HepG2 (cell line): ENCODE measurements around the gene EPHA10. TPM values are rescaled to one million over a fixed set of nuclear protein-coding genes. Genes with fewer than 3 reads are reported as not detected.

ENCODE experiments used
- ATAC-seq: fragments of 200-7000 bp; cut with Tn5 transposase; 3 replicates; pipeline ENCODE4 v1.9.1; 2020; ENCODE audit warnings: mild to moderate bottlenecking, moderate library complexity
- BruUV-seq: library from RNA; stranded (reverse); fragments of 400-500 nt; replicated peaks from 2 replicates; lab custom pipeline; 2021; lab: Mats Ljungman, UMichigan
- CTCF ChIA-PET: fragments of 300-600 bp; formaldehyde crosslinking; extraction: SDS; loops from one replicate; lab custom pipeline; 2021; ENCODE audit warnings: low total read pairs, inconsistent platforms, low intra/inter-chr PET ratio; lab: Yijun Ruan, JAX
- POLR2A ChIA-PET: fragments of 350-600 bp; sonication (Branson Sonifier 250); formaldehyde crosslinking; loops from one replicate; lab custom pipeline; 2020; ENCODE audit warnings: antibody characterized with exemption, inconsistent platforms; lab: Yijun Ruan, JAX
- DNase-seq: peaks from one replicate; pipeline ENCODE4 v3.0.0-alpha.2; 2015; ENCODE audit warnings: low spot score
- FAIRE-seq: peaks from 3 replicates; lab custom pipeline; 2011; peaks lifted over from hg19 to GRCh38; lab: Jason Lieb, UNC
- H2AFZ ChIP-seq: one replicate; pipeline ENCODE4 v1.6.1; 2011; ENCODE audit warnings: low read length, inconsistent platforms
- H3K27ac ChIP-seq: fragments of 300-600 bp; 3 replicates; pipeline ENCODE4 v1.8.0; 2011; ENCODE audit warnings: mixed run types, mild to moderate bottlenecking, mixed read lengths, low read length, inconsistent platforms; ENCODE audit not compliant: insufficient read depth; ENCODE audit errors: extremely low read length
- H3K27me3 ChIP-seq, 2 experiments: fragments of 200-600 bp in 1 of 2; 2 replicates in 1 of 2; 3 replicates in 1 of 2; pipeline versions ENCODE4 v1.6.0 to v1.8.0; 2011; ENCODE audit warnings: low read length in 2 of 2, mild to moderate bottlenecking in 2 of 2, moderate library complexity in 2 of 2, inconsistent platforms in 1 of 2; ENCODE audit not compliant: insufficient read depth in 2 of 2, control insufficient read depth in 1 of 2
- H3K36me3 ChIP-seq, 2 experiments: fragments of 200-600 bp in 1 of 2; replicated peaks in 1 of 2; 2 replicates in 1 of 2; 3 replicates in 1 of 2; pipeline versions ENCODE4 v1.5.1 to v1.8.0; 2011; ENCODE audit warnings: low read length in 2 of 2, inconsistent platforms in 1 of 2; ENCODE audit not compliant: insufficient read depth in 2 of 2, control insufficient read depth in 1 of 2
- H3K4me1 ChIP-seq: 2 replicates; pipeline ENCODE4 v1.5.1; 2012; ENCODE audit warnings: low read length, inconsistent platforms; ENCODE audit not compliant: insufficient read depth
- H3K4me2 ChIP-seq: 2 replicates; pipeline ENCODE4 v1.6.0; 2011; ENCODE audit warnings: low read depth, low read length, inconsistent platforms
- H3K4me3 ChIP-seq, 3 experiments: fragments of 200-600 bp in 1 of 3; sonication (generic), shearing (Covaris generic) in 1 of 3; replicated peaks in 1 of 3; 2 replicates each; pipeline ENCODE4 v1.5.1; 2011 to 2016; ENCODE audit warnings: low read length in 3 of 3, inconsistent platforms in 2 of 3, low read depth in 2 of 3, mild to moderate bottlenecking in 2 of 3, control low read depth in 1 of 3, mixed read lengths in 1 of 3; ENCODE audit not compliant: insufficient read depth in 1 of 3
- H3K79me2 ChIP-seq: one replicate; pipeline ENCODE4 v1.6.1; 2011; ENCODE audit warnings: low read length, inconsistent platforms; ENCODE audit not compliant: insufficient read depth
- H3K9ac ChIP-seq: 2 replicates; pipeline ENCODE4 v1.6.0; 2011; ENCODE audit warnings: mild to moderate bottlenecking, low read depth, low read length, inconsistent platforms; ENCODE audit not compliant: insufficient read depth
- H3K9me3 ChIP-seq: 2 replicates; pipeline ENCODE4 v1.5.1; 2012; ENCODE audit warnings: mild to moderate bottlenecking, low read length
- H4K20me1 ChIP-seq: 2 replicates; pipeline ENCODE4 v1.6.0; 2011; ENCODE audit warnings: inconsistent platforms, mild to moderate bottlenecking, low read length, moderate library complexity; ENCODE audit not compliant: insufficient read depth
- GTF3A ChIP-seq: sonication (generic); formaldehyde crosslinking; conservative IDR thresholded peaks from 2 replicates; pipeline ENCODE4 v1.4.0; 2020; ENCODE audit warnings: mild to moderate bottlenecking, missing genetic modification reagents
- JARID2 ChIP-seq: sonication (generic); formaldehyde crosslinking; IDR thresholded peaks from 2 replicates; pipeline ENCODE4 v1.8.1; 2023; ENCODE audit warnings: missing genetic modification reagents, inconsistent platforms; ENCODE audit not compliant: insufficient replicate concordance
- ZNF317 ChIP-seq: sonication (generic); formaldehyde crosslinking; IDR thresholded peaks from 2 replicates; pipeline ENCODE4 v1.5.0; 2020; ENCODE audit warnings: mild to moderate bottlenecking, missing genetic modification reagents
- WGBS: methylation state at CpG from one replicate; pipeline ENCODE4 v1.1.6; 2017; ENCODE audit warnings: low lambda C conversion rate; 5-methylcytosine and 5-hydroxymethylcytosine counted together
- in situ Hi-C: cut with HindIII; loops from 2 replicates; pipeline ENCODE4 v1.10.0; 2017; ENCODE audit warnings: low pct_unique_long_range_greater_than_20kb; ENCODE audit not compliant: extremely low pct_ligation_motif_present
- intact Hi-C: fragments of 100-400 bp; cut with micrococcal nuclease; formaldehyde crosslinking; loops from one replicate; pipeline ENCODE4 v1.10.0; 2022; ENCODE audit not compliant: unreplicated experiment
- polyA plus RNA-seq, 8 experiments: library from polyadenylated mRNA; depleted of rRNA in 3 of 8; stranded (reverse) in 7 of 8; unstranded in 1 of 8; fragments of >200 nt; fragmentation: Illumina TruSeq in 4 of 8; extraction: Trizol in 4 of 8; gene quantifications; 2 replicates each; pipeline versions ENCODE4 v1.2.1 to v1.2.3, GENCODE V29; 2011 to 2016; ENCODE audit warnings: low read depth in 4 of 8, missing spikeins in 1 of 8, mixed read lengths in 1 of 8; ENCODE audit not compliant: insufficient read depth in 1 of 8
- total RNA-seq, 5 experiments: library from RNA; depleted of rRNA; stranded (reverse); fragments of >200 nt; fragmentation: Illumina TruSeq; extraction: Trizol; gene quantifications; 2 replicates each; pipeline ENCODE4 v1.2.3, GENCODE V29; 2016; ENCODE audit warnings: low read depth in 1 of 5
- TF ChIP-seq, protein P1 (sequence below): sonication (generic); formaldehyde crosslinking; IDR thresholded peaks from 2 replicates; pipeline ENCODE4 v1.5.1; 2020; ENCODE audit warnings: missing genetic modification reagents, mild to moderate bottlenecking, borderline replicate concordance
- TF ChIP-seq, protein P2 (sequence below), 2 experiments: fragments of 450-650 bp in 1 of 2; sonication (generic) in 1 of 2; formaldehyde crosslinking; IDR thresholded peaks; 2 replicates each; pipeline versions ENCODE4 v1.5.0 to v1.8.0; 2020 to 2022; ENCODE audit warnings: mild to moderate bottlenecking in 1 of 2, missing genetic modification reagents in 1 of 2
- TF ChIP-seq, protein P3 (sequence below): sonication (generic); formaldehyde crosslinking; IDR thresholded peaks from 2 replicates; pipeline ENCODE4 v1.4.0; 2020; ENCODE audit warnings: mild to moderate bottlenecking, missing genetic modification reagents, borderline replicate concordance
- TF ChIP-seq, protein P4 (sequence below): sonication (generic); formaldehyde crosslinking; IDR thresholded peaks from 2 replicates; pipeline ENCODE4 v1.4.0; 2020; ENCODE audit warnings: missing genetic modification reagents
- TF ChIP-seq, protein P5 (sequence below): sonication (generic); formaldehyde crosslinking; IDR thresholded peaks from 2 replicates; pipeline ENCODE4 v1.4.0; 2020; ENCODE audit warnings: missing genetic modification reagents

Gene EPHA10
- total and polyA plus RNA-seq, 2 of the 13 experiments (the other 11 are each of a cell fraction or from before 2014, with no cell fraction given), result 0.11 to 0.58 TPM

DNA sequence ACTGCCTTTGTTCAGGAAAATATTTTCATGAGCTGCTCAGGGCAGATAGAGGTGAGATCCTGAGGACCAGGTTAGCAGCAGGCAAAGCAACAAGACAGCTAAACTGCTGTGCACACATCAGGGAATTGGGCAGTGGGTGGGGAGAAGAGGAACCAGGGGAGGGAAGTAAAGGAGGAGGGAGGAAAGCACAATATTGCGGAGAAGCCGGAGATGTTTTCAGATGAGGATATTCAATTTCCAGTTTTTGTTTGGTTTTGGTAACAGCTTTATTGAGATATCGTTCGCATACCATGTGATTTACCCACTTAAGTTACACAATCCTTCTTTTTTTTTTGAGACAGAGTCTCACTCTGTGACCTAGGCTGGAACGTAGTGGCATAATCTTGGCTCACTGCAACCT, 34.5 kb downstream of the EPHA10 start:
- no peak overlapping the region for H3K27ac ChIP-seq
- DNase-seq, result no peak
- no peak overlapping the region for H2AFZ ChIP-seq
- no peak overlapping the region for H3K4me3 ChIP-seq
- in situ Hi-C loops, result no loop called here
- H3K4me1 ChIP-seq, result peaks cover 20% of the 10 kb centered on the region
- H3K4me2 ChIP-seq, result no peak overlapping the region
- no peaks in the 10 kb centered on the region for H3K9me3 ChIP-seq
- H3K27me3 ChIP-seq, result peaks cover 0 to 5% of the 10 kb centered on the region in 2 experiments; a peak in 2 of 5 replicates
- no peaks in the 10 kb centered on the region for H3K79me2 ChIP-seq
- no peaks in the 10 kb centered on the region for H3K36me3 ChIP-seq
- no TSS peak for BruUV-seq
- TF ChIP-seq, protein P1, sequence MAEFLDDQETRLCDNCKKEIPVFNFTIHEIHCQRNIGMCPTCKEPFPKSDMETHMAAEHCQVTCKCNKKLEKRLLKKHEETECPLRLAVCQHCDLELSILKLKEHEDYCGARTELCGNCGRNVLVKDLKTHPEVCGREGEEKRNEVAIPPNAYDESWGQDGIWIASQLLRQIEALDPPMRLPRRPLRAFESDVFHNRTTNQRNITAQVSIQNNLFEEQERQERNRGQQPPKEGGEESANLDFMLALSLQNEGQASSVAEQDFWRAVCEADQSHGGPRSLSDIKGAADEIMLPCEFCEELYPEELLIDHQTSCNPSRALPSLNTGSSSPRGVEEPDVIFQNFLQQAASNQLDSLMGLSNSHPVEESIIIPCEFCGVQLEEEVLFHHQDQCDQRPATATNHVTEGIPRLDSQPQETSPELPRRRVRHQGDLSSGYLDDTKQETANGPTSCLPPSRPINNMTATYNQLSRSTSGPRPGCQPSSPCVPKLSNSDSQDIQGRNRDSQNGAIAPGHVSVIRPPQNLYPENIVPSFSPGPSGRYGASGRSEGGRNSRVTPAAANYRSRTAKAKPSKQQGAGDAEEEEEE, result no peak
- TF ChIP-seq, protein P2, sequence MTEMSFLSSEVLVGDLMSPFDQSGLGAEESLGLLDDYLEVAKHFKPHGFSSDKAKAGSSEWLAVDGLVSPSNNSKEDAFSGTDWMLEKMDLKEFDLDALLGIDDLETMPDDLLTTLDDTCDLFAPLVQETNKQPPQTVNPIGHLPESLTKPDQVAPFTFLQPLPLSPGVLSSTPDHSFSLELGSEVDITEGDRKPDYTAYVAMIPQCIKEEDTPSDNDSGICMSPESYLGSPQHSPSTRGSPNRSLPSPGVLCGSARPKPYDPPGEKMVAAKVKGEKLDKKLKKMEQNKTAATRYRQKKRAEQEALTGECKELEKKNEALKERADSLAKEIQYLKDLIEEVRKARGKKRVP (CRISPR knock-in tag; IDR thresholded peaks at IDR 0.05), result no peak
- TF ChIP-seq, protein P3, sequence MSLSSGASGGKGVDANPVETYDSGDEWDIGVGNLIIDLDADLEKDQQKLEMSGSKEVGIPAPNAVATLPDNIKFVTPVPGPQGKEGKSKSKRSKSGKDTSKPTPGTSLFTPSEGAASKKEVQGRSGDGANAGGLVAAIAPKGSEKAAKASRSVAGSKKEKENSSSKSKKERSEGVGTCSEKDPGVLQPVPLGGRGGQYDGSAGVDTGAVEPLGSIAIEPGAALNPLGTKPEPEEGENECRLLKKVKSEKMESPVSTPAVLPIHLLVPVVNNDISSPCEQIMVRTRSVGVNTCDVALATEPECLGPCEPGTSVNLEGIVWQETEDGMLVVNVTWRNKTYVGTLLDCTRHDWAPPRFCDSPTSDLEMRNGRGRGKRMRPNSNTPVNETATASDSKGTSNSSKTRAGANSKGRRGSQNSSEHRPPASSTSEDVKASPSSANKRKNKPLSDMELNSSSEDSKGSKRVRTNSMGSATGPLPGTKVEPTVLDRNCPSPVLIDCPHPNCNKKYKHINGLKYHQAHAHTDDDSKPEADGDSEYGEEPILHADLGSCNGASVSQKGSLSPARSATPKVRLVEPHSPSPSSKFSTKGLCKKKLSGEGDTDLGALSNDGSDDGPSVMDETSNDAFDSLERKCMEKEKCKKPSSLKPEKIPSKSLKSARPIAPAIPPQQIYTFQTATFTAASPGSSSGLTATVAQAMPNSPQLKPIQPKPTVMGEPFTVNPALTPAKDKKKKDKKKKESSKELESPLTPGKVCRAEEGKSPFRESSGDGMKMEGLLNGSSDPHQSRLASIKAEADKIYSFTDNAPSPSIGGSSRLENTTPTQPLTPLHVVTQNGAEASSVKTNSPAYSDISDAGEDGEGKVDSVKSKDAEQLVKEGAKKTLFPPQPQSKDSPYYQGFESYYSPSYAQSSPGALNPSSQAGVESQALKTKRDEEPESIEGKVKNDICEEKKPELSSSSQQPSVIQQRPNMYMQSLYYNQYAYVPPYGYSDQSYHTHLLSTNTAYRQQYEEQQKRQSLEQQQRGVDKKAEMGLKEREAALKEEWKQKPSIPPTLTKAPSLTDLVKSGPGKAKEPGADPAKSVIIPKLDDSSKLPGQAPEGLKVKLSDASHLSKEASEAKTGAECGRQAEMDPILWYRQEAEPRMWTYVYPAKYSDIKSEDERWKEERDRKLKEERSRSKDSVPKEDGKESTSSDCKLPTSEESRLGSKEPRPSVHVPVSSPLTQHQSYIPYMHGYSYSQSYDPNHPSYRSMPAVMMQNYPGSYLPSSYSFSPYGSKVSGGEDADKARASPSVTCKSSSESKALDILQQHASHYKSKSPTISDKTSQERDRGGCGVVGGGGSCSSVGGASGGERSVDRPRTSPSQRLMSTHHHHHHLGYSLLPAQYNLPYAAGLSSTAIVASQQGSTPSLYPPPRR (CRISPR knock-in tag), result no peak
- no peak for TF ChIP-seq GTF3A (CRISPR knock-in tag)
- TF ChIP-seq JARID2 (CRISPR knock-in tag), result no peak
- TF ChIP-seq, protein P4, sequence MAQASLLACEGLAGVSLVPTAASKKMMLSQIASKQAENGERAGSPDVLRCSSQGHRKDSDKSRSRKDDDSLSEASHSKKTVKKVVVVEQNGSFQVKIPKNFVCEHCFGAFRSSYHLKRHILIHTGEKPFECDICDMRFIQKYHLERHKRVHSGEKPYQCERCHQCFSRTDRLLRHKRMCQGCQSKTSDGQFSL (CRISPR knock-in tag), result no peak
- no peak for TF ChIP-seq ZNF317 (CRISPR knock-in tag)
- TF ChIP-seq, protein P5, sequence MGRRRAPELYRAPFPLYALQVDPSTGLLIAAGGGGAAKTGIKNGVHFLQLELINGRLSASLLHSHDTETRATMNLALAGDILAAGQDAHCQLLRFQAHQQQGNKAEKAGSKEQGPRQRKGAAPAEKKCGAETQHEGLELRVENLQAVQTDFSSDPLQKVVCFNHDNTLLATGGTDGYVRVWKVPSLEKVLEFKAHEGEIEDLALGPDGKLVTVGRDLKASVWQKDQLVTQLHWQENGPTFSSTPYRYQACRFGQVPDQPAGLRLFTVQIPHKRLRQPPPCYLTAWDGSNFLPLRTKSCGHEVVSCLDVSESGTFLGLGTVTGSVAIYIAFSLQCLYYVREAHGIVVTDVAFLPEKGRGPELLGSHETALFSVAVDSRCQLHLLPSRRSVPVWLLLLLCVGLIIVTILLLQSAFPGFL (CRISPR knock-in tag), result no peak
- TF ChIP-seq, all 625 proteins: peak for 0
- no peak for FAIRE-seq
- WGBS, result 68% methylated on average over 5 of the region's 5 CpGs
- CTCF ChIA-PET, result no interaction called here
- POLR2A ChIA-PET, result no interaction called here
- intact Hi-C loops, result no loop called here
- Histone ChIP-seq H4K20me1 (no peaks in the 10 kb centered on the region), H3K9ac (no peak overlapping the region)
- no peak for ATAC-seq
